Fibroblast of pulmonary artery (primary cell): Measurements from ENCODE around the gene COX19.

Experiments
- DNase-seq: peaks from one replicate; pipeline ENCODE4 v3.0.0-alpha.2; 2010; ENCODE audit warnings: low read depth
- H3K4me3 ChIP-seq: replicated peaks from 2 replicates; pipeline ENCODE4 v1.5.1; 2011; ENCODE audit warnings: low read depth, mild to moderate bottlenecking, control low read depth, low read length, moderate library complexity
- TF ChIP-seq, protein P1 (sequence below): IDR thresholded peaks from 2 replicates; pipeline ENCODE4 v1.5.1; 2011; ENCODE audit warnings: mild to moderate bottlenecking, control low read depth, low read length, inconsistent platforms; ENCODE audit errors: missing control alignments

COX19 gene

DNA sequence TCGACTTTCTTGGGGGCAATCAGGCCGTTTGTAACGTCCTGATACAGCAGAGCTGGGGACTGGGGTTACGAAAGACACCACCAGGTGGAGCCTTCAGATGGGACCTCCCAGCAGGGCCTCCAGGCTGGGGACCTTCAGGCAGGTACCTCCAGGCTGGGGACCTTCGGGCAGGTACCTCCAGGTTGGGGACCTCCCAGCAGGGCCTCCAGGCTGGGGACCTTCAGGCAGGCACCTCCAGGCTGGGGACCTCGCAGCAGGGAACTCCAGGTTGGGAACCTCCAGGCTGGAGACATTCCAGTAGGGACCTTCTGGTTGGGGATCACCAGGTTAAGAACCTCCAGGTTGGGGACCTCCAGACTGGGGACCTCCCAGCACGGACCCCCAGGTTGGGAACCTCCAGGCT is 45.5 kb upstream of the COX19 start:
- DNase-seq, result no peak
- TF ChIP-seq, protein P1, sequence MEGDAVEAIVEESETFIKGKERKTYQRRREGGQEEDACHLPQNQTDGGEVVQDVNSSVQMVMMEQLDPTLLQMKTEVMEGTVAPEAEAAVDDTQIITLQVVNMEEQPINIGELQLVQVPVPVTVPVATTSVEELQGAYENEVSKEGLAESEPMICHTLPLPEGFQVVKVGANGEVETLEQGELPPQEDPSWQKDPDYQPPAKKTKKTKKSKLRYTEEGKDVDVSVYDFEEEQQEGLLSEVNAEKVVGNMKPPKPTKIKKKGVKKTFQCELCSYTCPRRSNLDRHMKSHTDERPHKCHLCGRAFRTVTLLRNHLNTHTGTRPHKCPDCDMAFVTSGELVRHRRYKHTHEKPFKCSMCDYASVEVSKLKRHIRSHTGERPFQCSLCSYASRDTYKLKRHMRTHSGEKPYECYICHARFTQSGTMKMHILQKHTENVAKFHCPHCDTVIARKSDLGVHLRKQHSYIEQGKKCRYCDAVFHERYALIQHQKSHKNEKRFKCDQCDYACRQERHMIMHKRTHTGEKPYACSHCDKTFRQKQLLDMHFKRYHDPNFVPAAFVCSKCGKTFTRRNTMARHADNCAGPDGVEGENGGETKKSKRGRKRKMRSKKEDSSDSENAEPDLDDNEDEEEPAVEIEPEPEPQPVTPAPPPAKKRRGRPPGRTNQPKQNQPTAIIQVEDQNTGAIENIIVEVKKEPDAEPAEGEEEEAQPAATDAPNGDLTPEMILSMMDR, result no peak
- H3K4me3 ChIP-seq, result no peak overlapping the region

DNA sequence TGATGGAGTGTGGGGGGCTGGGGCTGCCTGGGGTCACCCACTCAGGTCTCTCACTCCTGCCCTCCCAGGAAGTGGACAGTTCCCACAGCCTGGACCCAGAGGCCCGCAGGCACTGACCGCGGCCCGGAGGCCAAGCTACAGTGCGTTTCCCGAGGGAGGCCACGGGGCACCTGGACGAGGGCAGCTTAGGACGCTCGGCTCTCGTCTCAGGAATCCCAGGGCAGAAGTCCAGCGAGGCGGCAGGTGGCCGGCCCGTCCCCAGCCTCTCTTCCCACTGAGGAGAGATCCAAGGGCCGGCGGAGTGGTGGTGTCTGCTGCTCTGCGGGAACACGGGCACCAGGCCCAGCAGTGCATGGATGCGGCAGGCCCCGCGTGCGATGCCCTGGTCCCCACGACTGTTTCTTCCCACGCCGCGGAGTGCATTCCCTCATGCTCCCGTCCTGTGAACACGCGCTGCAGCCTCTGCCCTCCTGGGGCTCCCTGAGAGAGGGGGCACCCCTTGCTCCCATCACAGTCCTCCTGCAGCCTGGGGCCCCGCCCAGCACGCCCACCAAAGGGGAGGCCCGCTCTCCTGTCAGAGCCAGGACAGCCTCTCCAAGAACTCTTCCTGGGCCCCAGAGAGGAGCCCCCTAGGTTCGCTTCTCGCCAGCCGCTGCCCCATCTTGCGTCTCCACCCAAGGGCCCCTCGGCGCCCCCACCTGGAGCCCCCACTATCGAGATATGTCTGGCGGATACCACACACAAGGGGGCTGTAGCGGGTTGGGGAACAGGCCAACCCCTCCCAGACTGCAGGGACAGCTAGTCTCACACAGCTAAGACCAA is 44.7 kb upstream of the COX19 start:
- H3K4me3 ChIP-seq, result no peak overlapping the region
- no peak for DNase-seq
- TF ChIP-seq, protein P1, result no peak

DNA sequence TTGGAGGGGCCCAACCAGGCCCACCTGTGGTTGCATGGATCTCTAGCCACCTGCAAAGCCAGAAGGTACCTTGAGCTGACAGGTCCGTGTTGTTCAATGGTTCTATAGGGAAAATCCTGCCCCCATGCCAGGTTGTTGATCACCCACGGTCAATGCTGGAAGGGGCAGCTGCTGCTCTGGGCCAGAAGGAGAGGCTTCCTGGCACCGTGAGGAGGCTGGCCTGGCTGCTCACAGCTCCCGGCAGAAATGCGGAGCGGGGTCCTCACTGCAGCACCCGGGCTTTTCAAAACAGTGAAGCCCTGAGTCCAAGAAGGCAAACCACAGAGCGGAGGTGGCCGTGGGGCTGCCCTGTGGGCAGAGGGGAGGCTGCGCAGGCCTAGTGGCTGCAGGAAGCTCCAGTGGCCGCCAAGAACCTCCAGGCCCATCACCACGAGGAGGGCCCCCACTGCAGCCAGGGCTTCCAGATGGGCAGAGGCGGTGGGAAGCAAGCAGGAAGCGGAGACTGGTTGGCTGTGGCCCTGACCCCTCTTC is 44.0 kb upstream of the COX19 start:
- TF ChIP-seq, protein P1, result no peak
- no peak overlapping the region for H3K4me3 ChIP-seq
- DNase-seq, result no peak

DNA sequence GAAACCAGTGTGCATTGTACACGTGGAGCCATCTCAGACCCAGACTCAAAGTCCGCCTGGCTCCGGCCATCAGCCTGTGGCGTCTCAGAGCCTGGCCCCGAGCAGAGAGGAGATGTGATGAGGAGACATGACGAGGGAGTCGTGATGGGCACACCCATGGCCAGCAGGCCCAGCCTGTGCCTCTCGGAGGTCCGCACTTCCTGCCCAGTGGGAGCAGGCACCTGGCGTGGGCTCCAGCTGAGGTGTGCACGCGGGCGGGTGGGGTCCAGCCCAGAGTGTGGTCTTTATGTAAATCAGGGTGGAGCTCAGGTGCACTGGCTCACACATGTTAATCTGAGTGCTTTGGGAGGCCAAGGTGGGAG is 43.0 kb upstream of the COX19 start:
- DNase-seq, result no peak
- TF ChIP-seq, protein P1, result no peak
- H3K4me3 ChIP-seq, result no peak overlapping the region

DNA sequence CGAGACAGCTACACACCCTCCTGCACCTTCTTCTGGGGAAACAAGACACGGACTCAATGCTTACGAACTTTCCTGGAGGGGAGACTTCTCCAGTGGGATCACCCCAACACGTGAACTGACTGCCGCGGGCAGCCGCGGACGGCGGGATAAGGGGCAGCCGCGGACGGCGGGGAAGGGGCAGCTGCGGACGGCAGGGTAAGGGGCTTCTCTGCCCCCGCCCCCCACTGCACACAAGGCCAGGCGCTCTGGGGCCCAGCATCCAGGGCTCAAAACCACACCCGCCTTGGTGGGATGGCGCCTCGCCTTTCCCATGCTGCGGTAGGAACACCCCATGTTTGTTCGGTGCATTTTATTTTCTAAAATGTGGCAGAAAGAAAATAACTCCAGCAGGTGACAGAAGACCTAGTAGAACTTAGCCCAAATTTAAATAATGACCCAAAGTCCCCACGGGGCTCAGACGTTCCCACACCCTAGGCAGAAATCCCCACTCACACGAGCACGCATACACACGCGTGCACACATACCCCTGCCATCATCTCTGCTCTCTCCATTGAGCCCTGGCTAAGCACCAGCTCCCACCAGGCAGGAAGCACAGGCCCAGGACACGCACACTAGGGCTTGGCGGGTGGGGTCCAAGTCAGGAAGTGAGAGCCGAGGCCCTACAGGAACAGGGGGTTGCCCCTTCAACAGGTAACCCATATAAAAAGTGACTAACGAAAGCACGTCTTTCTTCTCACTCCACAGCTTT is 42.4 kb upstream of the COX19 start:
- TF ChIP-seq, protein P1, result no peak
- DNase-seq, result no peak
- no peak overlapping the region for H3K4me3 ChIP-seq

DNA sequence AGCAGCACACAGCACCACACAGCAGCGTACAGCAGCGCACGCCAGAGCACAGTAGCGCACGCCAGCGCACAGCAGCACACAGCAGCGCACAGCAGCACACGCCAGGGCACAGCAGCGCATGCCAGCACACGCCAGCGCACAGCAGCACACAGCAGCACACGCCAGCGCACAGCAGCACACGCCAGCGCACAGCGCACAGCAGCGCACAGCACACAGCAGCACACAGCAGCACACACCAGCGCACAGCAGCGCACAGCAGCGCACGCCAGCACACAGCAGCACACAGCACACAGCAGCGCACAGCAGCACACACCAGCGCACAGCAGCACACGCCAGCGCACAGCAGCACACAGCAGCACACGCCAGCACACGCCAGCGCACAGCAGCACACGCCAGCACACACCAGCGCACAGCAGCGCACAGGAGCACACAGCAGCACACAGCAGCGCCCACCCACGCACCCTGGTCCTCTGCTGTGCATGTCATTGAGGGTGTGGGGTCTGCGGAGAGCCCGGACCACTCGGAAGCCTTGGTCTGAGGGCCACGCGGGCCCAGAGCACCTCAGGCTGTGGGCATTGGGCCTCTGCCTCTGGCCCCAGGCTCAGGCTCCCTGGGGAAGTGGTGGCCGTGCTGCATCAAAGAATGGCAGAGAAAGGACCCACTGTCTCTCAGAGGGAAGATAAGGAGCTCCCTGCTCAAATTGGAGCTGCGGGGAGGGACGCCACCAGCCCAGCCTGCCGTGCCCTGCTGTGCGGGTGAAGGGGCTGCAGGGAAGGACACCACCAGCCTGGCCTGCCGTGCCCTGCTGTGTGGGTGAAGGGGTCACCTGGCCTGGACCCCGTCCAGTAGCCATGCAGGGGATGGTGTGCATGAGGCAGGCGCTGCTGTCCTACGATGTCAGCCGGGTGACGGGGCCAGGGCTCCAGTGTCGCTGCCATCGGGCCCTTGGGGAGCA is 41.5 kb upstream of the COX19 start:
- no peak overlapping the region for H3K4me3 ChIP-seq
- TF ChIP-seq, protein P1, result no peak
- DNase-seq, result no peak
